Keratinocyte (primary cell): ENCODE results near the gene CERS1. TPM values are rescaled to one million over a fixed set of nuclear protein-coding genes. Genes with fewer than 3 reads are reported as not detected.

Experiments
- DNase-seq: peaks from one replicate; pipeline ENCODE4 v3.0.0-alpha.2; 2011; ENCODE audit warnings: low read depth, missing footprints, low spot score
- FAIRE-seq: peaks from 2 replicates; lab custom pipeline; 2011; peaks lifted over from hg19 to GRCh38; lab: Jason Lieb, UNC
- H2AFZ ChIP-seq: 2 replicates; pipeline ENCODE4 v1.6.0; 2012; ENCODE audit warnings: low read length, control low read depth, inconsistent platforms; ENCODE audit not compliant: control insufficient read depth
- H3K27ac ChIP-seq: 2 replicates; pipeline ENCODE4 v1.5.1; 2011; ENCODE audit warnings: low read length; ENCODE audit not compliant: control insufficient read depth, insufficient read depth
- H3K27me3 ChIP-seq: 3 replicates; pipeline ENCODE4 v1.6.0; 2011; ENCODE audit warnings: low read length; ENCODE audit not compliant: control insufficient read depth, insufficient read depth; ENCODE audit errors: extremely low read depth
- H3K36me3 ChIP-seq, 2 experiments: 2 replicates in 1 of 2; 3 replicates in 1 of 2; pipeline ENCODE4 v1.5.1; 2011; ENCODE audit warnings: low read length in 2 of 2, mild to moderate bottlenecking in 1 of 2; ENCODE audit not compliant: control insufficient read depth in 2 of 2, insufficient read depth in 2 of 2; ENCODE audit errors: extremely low read depth in 1 of 2
- H3K4me1 ChIP-seq: 3 replicates; pipeline ENCODE4 v1.5.1; 2011; ENCODE audit warnings: low read length; ENCODE audit not compliant: control insufficient read depth, insufficient read depth; ENCODE audit errors: extremely low read depth
- H3K4me2 ChIP-seq: 3 replicates; pipeline ENCODE4 v1.6.0; 2011; ENCODE audit warnings: low read depth, low read length; ENCODE audit not compliant: control insufficient read depth, insufficient read depth; ENCODE audit errors: extremely low read depth
- H3K4me3 ChIP-seq, 3 experiments: fragments of 200-600 bp in 1 of 3; sonication (generic) in 1 of 3; 2 replicates in 2 of 3; 3 replicates in 1 of 3; pipeline ENCODE4 v1.5.1; 2011 to 2016; ENCODE audit warnings: low read length in 3 of 3, mild to moderate bottlenecking in 3 of 3, control low read depth in 2 of 3, inconsistent platforms in 1 of 3, low read depth in 1 of 3, mixed read lengths in 1 of 3, mixed run types in 1 of 3, moderate library complexity in 1 of 3; ENCODE audit not compliant: control insufficient read depth in 2 of 3, insufficient read depth in 2 of 3; ENCODE audit errors: extremely low read depth in 1 of 3
- H3K79me2 ChIP-seq: 2 replicates; pipeline ENCODE4 v1.6.0; 2012; ENCODE audit warnings: low read length; ENCODE audit not compliant: control insufficient read depth, insufficient read depth
- H3K9ac ChIP-seq: 3 replicates; pipeline ENCODE4 v1.6.0; 2011; ENCODE audit warnings: low read length; ENCODE audit not compliant: control insufficient read depth, insufficient read depth; ENCODE audit errors: extremely low read depth
- H3K9me1 ChIP-seq: 3 replicates; pipeline ENCODE4 v1.6.0; 2011; ENCODE audit warnings: low read length; ENCODE audit not compliant: control insufficient read depth, insufficient read depth; ENCODE audit errors: extremely low read depth
- H3K9me3 ChIP-seq: 2 replicates; pipeline ENCODE4 v1.5.1; 2012; ENCODE audit warnings: low read depth, low read length; ENCODE audit not compliant: control insufficient read depth
- H4K20me1 ChIP-seq: 3 replicates; pipeline ENCODE4 v1.6.0; 2011; ENCODE audit warnings: low read length; ENCODE audit not compliant: control insufficient read depth, insufficient read depth; ENCODE audit errors: extremely low read depth
- CTCF ChIP-seq, 3 experiments: IDR thresholded peaks in 1 of 3; conservative IDR thresholded peaks in 1 of 3; optimal IDR thresholded peaks in 1 of 3; 2 replicates in 2 of 3; 3 replicates in 1 of 3; pipeline versions ENCODE3 to v1.5.1; 2011; ENCODE audit warnings: low read length in 3 of 3, mild to moderate bottlenecking in 3 of 3, moderate library complexity in 2 of 3, control low read depth in 1 of 3, inconsistent platforms in 1 of 3; ENCODE audit not compliant: insufficient read depth in 2 of 3; ENCODE audit errors: extremely low read depth in 1 of 3
- EZH2 ChIP-seq: IDR thresholded peaks from one replicate; pipeline ENCODE4 v1.6.1; 2012; ENCODE audit warnings: inconsistent platforms, mild to moderate bottlenecking, low read length, moderate library complexity
- dilution Hi-C: fragments of 300-500 bp; cut with MboI; formaldehyde crosslinking; loops from one replicate; pipeline ENCODE4 v1.7.0; 2020; ENCODE audit warnings: low sequenced_read_pairs; ENCODE audit not compliant: extremely low pct_ligation_motif_present
- polyA plus RNA-seq, 5 experiments: library from polyadenylated mRNA; depleted of rRNA in 3 of 5; stranded (reverse) in 3 of 5; stranded (forward) in 1 of 5; unstranded in 1 of 5; fragments of >200 nt; gene quantifications; 1 replicate in 1 of 5; 2 replicates in 3 of 5; 3 replicates in 1 of 5; pipeline versions ENCODE4 v1.2.1 to v1.2.3, GENCODE V29; 2011 to 2012; ENCODE audit warnings: missing spikeins in 2 of 5, low read depth in 1 of 5, low replicate concordance in 1 of 5

The CERS1 gene
- polyA plus RNA-seq, 1 donor (not counting 4 experiments of a cell fraction or from before 2014, with no cell fraction given) = 0.09 TPM

GRCh38 chr19:18933297-18933696 is 37.3 kb upstream of the CERS1 start:
- TF ChIP-seq CTCF (optimal IDR thresholded peaks at IDR 0.05 in 1 of 3, IDR thresholded peaks at IDR 0.05 in 1 of 3, conservative IDR thresholded peaks at IDR 0.05 in 1 of 3; ENCODE audit: extremely low read depth in 1 of 3, insufficient read depth in 2 of 3, low read length in 3 of 3) = no peak
- no peak for TF ChIP-seq EZH2
- H4K20me1 ChIP-seq = peaks cover 8% of the 10 kb centered on the region
- no peaks in the 10 kb centered on the region for H3K27me3 ChIP-seq
- H2AFZ ChIP-seq = no peak overlapping the region
- H3K36me3 ChIP-seq = peaks cover 41 to 49% of the 10 kb centered on the region in 2 experiments
- no peak overlapping the region for H3K4me3 ChIP-seq
- peaks cover 24% of the 10 kb centered on the region for H3K79me2 ChIP-seq
- no peaks in the 10 kb centered on the region for H3K9me1 ChIP-seq
- DNase-seq (no peak), FAIRE-seq (no peak)
- no peak overlapping the region for H3K27ac ChIP-seq
- dilution Hi-C loops = no loop called here
- peaks cover 12% of the 10 kb centered on the region for H3K4me1 ChIP-seq
- H3K9me3 ChIP-seq = no peaks in the 10 kb centered on the region
- no peak overlapping the region for H3K9ac ChIP-seq
- no peak overlapping the region for H3K4me2 ChIP-seq

GRCh38 chr19:18932216-18932841 is 36.4 kb upstream of the CERS1 start:
- Histone ChIP-seq H3K4me2 (no peak overlapping the region), H2AFZ (no peak overlapping the region), H3K36me3 (peaks cover 45 to 48% of the 10 kb centered on the region in 2 experiments), H3K27ac (no peak overlapping the region), H4K20me1 (peaks cover 8% of the 10 kb centered on the region), H3K79me2 (peaks cover 18% of the 10 kb centered on the region), H3K9ac (no peak overlapping the region), H3K27me3 (no peaks in the 10 kb centered on the region), H3K4me1 (peaks cover 12% of the 10 kb centered on the region), H3K9me3 (no peaks in the 10 kb centered on the region), H3K9me1 (no peaks in the 10 kb centered on the region), H3K4me3 (no peak overlapping the region)
- DNase-seq = no peak
- TF ChIP-seq EZH2 = no peak
- dilution Hi-C loops = no loop called here
- FAIRE-seq = no peak
